GM18517 (cell line): ENCODE measurements around the gene ITGAL.
"Not testable (repeated sequence)": the region's sequence is repeated elsewhere in the genome, so short reads cannot be mapped to it uniquely, and the experiment has no call there.

Experiments
- ATAC-seq: cut with Tn5 transposase; IDR thresholded peaks from one replicate; pipeline ENCODE4 v1.9.1; 2021; ENCODE audit warnings: mild to moderate bottlenecking, moderate library complexity; ENCODE audit not compliant: unreplicated experiment

The ITGAL gene

DNA sequence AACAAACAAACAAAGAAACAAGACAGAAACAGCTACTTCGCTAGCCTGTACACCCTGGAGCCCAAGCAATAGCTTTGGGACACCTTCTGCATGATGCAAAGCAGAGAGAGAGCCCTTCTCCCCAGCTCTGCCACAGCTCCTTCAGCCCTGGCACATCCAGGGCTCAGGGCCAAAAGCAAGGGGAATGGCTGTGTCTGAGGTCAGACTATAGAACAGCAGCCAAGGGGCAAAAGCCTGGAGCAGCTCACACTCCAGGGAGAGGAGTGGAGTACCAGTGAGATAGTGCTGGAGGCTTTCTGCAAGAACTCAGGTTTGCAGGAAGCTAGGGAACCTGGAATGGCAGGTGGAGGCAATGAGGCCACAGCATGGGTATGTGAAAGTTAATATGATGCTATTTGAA, 15.3 kb upstream of the ITGAL start:
- ATAC-seq, result no peak

DNA sequence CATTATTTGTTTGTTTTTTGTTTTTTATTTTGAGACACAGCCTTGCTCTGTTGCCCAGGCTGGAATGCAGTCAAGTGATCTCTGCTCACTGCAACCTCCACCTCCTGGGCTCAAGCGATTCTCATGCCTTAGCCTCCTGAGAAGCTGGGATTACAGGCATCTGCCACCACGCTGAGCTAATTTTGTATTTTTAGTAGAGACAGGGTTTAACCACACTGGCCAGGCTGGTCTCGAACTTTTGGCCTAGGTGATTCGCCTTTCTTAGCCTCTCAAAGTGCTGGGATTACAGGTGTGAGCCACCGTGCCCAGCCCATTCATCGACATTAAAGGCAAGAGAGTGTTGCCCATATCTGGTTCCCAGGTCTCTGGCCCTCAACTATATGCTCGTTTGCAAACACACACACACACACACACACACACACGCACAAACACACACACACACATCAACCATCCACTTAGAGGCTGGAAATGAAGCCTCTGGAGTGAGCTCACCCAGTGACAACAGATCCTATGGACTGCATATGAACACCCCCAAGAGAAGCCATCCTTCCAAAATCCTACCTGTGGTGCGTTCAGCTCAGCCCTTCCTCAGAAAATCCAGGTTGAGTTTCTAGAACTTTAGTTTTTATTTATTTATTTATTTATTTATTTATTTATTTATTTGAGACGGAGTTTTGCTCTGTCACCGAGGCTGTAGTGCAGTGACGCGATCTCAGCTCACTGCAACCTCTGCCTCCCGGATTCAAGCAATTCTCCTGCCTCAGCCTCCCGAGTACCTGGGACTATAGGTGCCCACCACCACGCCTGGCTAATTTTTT, 14.6 kb upstream of the ITGAL start:
- no peak for ATAC-seq

DNA sequence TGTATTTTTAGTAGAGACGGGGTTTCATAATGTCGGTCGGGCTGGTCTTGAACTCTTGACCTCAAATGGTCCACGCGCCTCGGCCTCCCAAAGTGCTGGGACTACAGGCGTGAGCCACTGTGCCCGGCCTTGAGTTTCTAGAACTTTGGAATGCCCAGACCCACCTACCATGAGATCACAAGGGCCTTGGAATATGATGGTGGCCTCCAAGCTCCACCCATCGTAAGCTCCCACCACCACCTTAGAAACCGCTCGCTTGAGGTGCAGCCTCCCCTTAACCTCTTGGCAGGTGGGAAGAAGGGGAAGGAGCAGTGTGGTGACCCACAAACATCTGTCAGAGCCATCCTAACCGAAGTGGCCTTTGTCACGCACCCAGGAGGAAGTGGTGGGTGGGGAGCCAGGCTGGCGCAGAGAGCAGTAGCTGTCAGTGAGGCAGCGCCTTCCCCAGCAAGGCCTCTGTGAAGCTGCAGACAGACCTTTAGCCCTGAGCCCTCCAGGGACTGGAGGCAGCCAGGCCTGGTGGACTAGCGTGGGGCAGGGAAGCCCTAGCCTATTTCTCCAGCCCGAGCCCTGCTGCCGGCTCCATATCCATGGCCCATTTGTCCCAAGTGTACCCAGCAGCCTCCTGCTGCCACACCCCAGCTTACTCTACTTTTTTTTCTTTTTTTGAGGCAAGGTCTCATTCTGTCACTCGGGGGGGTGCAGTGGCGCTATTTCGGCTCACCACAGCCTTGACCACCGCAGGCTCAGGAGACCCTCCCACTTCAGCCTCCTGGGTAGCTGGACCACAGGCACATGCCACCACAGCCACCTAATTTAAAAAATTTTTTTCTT, 13.8 kb upstream of the ITGAL start:
- peak; percentile 80 for ATAC-seq

DNA sequence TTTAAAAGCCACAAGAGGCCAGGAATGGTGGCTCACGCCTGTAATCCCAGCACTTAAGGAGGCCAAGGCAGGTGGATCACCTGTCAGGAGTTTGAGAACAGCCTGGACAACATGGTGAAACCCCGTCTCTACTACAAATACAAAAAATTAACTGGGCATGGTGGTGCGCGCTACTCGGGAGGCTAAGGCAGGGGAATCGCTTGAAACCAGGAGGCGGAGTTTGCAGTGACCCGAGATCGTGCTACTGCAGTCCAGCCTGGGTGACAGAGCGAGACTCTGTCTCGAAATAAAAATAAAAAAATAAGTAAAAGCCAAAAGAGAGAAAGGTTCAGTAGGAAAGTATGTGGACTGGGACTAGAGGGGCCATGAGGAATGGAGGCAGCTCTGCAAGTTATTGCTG, 13.1 kb upstream of the ITGAL start:
- no peak for ATAC-seq

DNA sequence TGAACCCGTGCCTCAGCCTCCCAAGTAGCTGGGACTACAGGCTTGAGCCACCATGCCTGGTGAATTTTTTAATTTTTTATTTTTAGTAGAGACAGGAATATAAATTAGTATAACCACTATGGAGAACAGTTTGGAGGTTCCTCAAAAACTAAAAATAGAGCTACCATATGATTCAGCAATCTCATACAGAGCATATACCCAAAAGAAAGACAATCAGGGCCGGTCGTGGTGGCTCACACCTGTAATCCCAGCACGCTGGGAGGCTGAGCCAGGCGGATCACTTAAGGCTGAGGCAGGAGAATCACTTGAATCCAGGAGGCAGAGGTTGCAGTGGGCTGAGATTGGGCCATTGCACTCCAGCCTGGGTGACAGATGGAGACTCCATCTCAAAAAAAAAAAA, 11.1 kb upstream of the ITGAL start:
- ATAC-seq, result not testable (repeated sequence)

DNA sequence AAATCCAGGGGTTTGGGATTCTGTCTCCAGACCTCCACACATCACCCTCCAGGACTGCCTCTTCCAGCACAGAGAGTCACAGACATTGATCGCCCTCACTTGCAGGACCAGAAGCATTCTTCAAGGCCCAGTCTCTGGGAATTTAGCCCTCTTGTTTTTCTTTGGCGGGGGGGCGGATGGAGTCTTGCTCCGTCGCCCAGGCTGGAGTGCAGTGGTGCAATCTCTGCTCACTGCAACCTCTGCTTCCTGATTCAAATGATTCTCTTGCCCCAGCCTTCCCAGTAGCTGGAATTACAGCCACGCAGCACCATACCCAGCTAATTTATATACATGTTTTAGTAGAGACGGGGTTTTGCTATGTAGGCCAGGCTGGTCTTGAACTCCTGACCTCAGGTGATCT, 8.5 kb upstream of the ITGAL start:
- ATAC-seq, result no peak

DNA sequence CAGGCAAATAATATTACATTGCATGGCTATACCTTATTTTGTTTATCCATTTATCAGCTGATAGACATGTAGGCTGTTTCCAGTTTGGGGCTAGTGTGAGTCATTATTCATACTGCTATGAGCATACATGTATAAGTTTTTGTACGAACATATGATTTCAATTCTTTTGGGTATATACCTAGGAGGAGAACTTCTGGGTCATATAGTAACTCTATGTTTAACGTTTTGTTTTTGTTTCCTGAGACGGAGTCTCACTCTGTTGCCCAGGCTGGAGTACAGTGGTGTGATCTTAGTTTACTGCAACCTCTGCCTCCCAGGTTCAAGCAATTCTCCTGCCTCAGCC, 2.4 kb upstream of the ITGAL start:
- ATAC-seq, result no peak

DNA sequence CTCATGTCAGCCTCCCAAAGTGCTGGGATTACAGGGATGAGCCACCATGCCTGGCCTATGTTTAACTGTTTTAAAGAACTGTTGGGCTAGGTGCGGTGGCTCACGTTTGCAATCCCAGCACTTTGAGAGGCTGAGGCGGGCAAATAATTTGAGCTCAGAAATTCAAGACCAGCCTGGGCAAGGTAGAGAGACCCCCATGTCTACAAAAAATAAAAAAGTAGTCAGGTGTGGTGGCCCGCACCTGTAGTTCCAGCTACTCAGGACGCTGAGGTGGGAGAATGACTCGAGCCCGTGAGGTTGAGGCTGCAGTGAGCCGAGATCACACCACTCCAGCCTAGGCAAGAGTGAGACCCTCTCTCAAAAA, 1.9 kb upstream of the ITGAL start:
- ATAC-seq, result no peak

DNA sequence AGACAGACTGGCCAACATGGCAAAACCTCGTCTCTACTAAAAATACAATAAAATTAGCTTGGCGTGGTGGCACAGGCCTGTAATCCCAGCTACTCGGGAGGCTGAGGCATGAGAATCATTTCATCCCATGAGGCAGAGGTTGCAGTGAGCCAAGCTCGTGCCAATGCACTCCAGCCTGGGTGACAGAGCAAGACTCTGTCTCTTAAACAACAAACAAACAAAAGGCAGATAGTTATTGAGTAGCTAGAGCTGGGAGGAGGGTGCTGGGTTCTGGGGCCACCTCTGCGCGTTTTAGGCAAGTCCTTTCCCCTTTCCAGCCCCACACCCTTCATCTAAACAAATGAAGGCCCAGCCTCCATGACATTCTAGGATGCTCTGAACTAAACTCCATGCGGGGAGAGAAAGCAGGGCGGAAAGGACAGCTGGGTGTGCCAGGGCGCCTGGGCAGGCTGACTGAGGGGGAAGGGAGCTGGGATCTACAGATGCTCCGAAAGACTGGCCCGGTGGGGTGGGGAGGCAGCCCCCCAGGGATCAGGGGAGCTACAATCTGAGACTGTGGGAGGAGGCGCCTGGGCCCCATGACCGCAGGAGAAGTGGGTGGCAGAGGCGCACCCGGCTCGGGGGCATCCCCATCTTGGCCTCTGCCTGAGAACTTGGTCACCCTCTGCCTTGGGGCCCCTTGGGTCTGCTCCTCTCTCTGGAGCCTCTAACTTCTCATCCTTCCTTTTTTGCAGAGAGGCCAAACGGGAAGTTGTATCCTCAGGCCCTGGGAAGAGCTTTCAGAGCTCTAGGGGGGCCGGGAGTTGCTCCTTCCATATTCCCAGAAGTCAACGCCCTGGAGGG, 910 bp downstream of the ITGAL start:
- ATAC-seq, result no peak

DNA sequence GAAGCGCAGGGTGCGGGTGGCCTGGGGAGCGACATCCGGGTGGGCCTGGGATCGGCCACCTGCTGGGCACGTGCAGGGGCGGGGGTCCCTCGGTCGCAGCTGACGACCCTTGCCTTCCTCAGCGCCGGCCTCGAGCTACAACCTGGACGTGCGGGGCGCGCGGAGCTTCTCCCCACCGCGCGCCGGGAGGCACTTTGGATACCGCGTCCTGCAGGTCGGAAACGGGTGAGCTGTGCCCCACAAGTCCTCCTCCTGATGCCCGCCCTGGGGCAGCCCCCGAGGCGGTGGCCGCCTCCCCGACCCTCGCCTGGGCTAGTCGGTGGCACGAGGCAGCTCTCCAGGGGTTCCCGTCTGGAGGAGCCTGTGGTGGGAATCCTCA, 1.5 kb downstream of the ITGAL start:
- ATAC-seq, result no peak

DNA sequence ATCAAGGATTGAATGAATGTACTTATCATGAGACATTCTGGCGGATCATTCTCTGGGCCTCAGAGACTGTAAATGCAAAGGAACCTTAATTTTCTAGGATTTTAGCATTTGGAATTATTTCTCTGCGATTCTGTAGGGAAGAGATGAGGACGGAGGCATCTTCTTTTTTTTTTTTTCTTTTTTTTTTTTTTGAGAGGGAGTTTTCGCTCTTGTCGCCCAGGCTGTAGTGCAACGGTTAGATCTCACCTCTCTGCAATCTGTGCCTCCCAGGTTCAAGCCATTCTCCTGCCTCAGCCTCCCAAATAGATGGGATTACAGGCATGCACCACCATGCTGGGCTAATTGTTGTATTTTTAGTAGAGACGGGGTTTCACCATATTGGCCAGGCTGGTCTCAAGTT, 2.1 kb downstream of the ITGAL start:
- ATAC-seq, result no peak

DNA sequence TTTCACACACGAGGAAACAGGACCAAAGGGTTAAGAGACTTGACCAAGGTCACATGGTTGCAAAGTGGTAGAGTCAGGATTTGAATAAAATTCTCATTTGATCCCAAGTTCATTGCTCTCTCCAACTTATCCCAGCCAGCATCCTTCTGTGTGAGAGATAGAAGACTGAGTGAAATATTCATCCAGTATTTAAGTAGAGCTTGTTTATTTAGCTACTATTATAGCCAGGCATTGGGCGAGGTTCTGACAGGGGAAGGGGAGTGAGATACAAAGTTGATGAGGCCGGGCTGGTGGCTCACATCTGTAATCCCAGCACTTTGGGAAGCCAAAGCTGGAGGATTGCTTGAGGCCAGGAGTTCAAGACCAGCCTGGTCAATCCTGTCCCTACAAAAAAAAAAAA, 4.4 kb downstream of the ITGAL start:
- ATAC-seq, result no peak

DNA sequence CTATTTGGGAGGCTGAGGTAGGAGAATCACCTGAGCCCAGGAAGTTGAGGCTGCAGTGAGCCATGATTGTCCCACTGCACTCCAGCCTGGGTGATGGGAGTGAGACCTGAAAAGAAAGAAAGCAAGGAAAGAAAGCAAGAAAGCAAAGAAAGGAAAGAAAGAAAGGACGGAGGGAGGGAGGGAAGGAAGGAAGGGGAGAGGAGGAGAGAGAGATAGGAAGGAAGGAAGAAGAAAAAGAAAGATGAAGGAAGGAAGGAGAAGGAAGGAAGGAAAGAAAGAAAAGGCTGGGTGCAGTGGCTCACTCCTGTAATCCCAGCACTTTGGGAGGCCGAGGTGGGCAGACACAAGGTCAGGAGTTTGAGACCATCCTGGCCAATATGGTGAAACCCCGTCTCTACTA, 5.2 kb downstream of the ITGAL start:
- not testable (repeated sequence) for ATAC-seq

DNA sequence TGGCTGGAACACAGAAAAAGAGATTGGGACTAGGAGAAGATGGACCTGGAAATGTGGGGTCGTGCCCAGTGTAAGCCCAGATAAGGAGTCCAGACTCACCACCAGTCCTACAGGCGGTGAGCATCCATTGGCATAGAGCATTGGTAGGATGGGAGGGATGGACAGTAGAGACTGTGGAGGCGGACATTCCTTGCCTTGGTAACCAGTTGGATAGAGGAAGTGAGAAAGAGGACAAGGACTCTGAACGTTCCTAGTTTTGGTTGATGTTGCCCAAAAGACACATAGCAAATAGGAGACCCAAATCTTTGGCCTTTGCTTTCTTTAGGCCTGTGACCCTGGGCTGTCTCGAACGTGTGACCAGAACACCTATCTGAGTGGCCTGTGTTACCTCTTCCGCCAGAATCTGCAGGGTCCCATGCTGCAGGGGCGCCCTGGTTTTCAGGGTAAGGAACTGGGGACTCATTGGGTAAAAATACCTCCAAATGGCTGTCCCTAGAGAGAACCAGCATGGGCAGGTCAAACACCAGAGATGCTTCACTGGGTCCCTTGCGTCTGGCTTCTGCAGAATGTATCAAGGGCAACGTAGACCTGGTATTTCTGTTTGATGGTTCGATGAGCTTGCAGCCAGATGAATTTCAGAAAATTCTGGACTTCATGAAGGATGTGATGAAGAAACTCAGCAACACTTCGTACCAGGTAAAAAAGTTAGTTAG, 6.4 kb downstream of the ITGAL start:
- ATAC-seq, result no peak

DNA sequence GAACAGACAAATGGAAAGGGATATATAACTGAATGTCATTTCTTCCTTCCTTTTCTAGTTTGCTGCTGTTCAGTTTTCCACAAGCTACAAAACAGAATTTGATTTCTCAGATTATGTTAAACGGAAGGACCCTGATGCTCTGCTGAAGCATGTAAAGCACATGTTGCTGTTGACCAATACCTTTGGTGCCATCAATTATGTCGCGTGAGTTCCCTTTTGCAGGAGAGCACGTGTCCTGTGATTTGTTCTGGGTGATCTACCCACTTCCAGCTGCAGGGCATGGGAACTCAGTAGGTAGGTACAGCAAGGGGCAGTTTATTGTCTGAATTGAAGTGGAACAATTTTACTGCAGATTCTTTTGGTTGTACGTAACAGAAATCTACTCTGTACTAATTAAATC, 8.8 kb downstream of the ITGAL start:
- no peak for ATAC-seq

DNA sequence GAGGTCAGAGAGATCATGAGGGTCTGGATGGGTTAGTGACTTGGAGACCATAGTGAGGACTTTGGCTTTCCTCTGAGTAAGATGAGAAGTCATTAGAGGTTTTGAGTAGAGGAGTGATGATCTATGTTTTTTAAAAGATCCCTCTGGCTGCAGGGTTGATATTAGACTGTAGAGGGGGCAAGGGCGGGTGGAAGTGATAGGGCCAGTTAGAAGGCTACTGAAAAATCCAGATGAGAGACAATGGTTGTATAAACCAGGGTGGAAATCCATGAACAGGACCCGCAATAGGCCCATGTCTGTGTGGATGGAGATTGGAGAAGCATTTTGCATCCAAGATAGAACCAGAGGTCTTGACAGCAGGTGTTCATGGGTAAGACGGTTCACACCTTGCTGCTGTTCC, 9.8 kb downstream of the ITGAL start:
- no peak for ATAC-seq

DNA sequence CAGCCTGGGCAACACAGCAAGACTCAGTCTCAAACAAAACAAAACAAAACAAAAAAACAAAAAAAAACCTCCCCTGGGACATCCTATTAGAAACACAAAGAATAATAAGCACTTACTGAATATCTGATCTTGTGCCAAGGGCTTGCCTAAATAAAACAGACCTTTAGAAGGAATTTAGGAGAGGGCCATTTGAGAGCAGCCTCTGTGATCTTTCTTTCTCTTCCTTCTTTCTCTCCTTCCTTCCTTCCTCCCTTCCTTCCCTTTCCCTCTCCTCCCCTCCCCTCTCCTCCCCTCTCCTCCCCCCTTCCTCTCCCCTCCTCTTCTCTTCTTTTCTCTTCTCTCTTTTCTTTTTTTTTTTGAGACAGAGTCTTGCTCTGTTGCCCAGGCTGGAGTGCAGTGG, 12.3 kb downstream of the ITGAL start:
- ATAC-seq, result no peak

DNA sequence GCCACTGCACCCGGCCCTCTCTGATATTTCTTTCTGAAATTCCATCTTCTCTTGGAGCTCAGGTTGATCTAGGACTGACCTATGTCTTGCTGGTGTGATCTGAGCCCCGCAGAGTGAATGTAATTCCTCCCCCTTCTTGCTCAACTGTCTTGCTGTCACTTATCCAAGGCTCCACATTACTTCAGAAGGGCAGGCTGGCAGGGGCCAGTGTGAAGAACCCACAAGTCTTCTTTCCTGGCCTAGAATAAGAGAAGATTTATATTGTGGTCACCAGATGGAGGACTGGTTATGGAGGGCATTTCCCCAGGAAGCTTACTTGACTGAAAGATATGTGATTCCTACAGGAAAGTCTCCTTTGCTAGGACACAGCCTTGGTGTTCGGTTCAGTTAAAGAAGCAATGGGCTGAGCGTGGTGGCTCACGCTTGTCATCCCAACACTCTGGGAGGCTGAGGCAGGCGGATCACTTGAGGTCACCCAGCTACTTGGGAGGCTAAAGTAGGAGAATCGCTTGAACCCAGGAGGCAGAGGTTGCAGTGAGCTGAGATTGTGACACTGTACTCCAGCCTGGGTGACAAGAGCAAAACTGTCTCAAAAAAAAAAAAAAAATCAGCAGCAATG, 13.4 kb downstream of the ITGAL start:
- ATAC-seq, result no peak

DNA sequence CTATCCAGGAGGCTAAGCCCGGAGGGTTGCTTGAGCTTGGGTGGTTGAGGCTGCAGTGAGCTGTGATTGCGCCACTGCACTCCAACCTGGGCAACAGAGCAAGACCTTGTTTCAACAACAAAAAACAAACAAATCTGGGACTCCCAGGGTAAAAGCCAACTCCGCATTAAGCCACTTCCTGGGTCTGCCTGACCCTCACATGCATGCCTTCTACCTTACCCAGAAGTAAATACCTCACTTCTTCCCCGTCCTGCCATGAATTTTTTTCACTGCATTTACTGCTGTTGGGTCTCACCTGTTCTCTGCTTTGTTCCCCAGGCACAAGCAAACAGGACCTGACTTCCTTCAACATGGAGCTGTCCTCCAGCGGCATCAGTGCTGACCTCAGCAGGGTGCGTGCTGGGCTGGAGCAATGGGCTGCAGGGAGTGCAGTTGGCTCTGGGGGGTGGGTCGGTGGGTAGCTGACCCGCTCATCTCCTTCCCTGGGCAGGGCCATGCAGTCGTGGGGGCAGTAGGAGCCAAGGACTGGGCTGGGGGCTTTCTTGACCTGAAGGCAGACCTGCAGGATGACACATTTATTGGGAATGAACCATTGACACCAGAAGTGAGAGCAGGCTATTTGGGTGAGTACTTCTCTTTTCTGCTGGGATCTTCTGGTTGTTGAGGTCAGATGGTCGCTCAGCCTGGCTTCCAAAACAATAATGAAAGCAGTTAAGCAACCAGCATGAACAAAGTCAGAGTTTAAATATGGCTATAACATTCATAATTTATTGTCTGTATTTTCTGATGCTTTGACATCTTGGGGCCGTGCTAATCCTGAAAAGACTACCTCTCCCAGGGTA, 16.4 kb downstream of the ITGAL start:
- ATAC-seq, result no peak

DNA sequence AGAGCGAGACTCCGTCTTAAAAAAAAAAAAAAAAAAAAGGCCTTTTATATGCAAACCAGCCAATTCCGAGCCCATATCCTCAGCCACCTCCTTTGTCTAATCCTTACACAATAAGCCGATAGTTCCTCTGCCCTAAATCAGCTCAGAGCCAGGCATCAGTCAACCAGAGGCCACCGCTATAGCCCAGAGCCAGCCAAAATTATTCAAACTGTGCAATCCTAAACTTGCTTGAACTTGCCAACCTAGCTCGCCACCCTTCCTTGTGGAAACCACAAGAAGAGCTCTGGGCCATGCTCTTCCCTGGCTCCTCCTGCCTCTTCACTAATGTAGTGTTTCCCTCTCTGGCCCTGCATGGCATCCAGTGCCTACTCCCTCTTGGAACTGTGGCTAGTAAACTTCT, 17.7 kb downstream of the ITGAL start:
- no peak for ATAC-seq
